GM19239 (cell line): Measurements from ENCODE around the gene NOL12.

Experiments used
- DNase-seq: peaks from one replicate; pipeline ENCODE4 v3.0.0; 2011; ENCODE audit warnings: low spot score; ENCODE audit not compliant: insufficient read length
- FAIRE-seq: peaks from 2 replicates; lab custom pipeline; 2011; peaks lifted over from hg19 to GRCh38; lab: Jason Lieb, UNC

The NOL12 gene

DNA sequence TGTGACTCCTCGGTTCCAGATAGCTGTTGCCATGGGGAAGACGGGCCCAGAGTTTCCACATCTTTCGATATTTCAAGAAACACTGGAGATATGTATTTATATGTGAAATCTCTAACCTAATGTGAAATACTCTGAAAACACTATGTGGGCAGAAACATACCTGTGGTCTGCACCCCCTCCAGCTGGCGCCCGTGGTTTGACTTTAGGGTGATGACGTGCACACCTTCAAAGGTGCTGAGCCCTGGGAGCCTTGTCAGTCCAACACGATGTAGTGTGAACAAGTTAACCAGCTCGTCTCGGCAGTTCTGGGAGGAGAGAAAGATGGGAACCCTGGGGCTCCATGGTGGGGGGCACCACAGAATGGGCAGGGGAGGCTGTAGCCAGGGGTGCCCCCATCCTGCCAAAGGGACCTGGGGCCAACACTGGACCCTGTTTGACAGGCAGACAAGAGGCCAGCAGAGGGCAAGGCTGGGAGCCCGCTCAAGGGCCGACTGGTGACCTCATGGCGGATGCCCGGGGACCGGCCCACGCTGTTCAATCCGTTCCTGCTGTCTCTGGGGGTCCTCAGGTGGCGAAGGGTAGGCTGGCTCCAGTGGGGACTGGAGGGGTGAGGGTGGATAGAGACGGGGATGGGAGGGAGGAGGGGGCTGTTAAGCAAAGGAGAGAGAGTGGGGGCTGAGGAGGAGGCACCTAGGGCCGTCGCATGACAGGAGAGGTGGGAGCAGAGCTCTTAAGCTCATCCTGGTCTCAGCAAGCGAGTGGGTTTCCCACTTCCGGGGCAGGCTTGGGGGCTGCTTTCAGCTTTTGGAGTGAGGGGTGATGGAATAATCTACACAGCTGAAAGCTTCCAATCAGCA, 54.5 kb downstream of the NOL12 start:
- DNase-seq (no peak), FAIRE-seq (no peak)

DNA sequence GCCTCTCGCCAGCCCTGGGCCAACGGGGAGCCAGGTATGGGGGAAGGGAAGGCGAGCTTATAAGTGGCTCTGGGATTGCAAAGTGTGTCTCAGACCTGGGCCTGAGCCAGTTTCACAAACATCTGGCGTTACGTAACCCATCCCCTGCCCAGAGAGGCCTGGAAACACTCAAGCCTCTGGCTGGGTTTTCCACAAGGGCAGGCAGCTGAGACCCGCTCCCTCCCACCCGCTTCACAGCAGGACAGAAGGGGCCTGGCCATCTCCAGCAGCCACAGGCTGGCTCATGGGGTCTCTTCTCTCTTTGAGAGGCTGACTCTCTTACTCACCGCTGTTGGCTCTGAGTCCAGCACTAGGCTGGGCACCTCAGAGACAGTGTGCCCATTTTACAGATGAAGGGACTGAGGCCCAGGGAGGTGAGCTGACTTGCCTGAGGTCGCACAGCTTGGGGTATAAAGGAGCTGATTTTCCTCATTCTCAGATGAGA, 55.2 kb downstream of the NOL12 start:
- FAIRE-seq, result no peak
- no peak for DNase-seq

DNA sequence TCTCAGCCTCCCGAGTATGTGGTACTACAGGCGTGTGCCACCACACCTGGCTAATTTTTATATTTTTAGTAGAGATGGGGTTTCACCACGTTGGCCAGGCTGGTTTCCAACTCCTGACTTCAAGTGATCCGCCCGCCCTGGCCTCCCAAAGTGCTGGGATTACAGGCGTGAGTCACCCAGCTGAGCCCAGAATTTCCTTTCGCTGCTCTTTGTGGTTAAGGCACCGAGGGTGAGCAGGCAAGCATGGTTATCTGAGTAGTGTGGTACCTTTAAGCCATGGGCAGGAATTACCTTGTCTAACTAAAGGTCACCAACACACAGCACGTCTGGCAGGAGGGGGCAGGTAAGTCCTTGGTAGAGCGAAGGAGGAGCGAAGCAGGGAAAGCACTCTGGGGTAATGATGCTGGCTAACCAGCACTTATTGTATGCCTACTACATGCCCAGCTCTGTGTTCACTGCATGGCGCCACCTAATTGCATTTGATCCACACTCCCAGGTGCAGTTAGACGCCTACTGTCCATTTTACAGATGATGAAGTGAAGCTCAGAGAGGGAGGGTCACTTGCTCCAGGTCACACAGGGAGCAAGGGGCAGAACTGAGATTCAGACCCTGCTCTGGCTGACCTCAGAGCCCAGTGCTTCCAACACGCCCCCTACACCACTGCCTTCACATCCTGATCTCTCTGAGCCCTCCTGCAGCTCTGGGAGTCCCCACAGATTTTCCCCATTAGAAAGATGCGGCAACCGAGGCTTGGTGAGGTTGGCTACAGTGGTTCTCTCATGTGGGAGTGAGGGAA, 56.4 kb downstream of the NOL12 start:
- DNase-seq (no peak), FAIRE-seq (no peak)
